HEK293T (cell line): ENCODE results near the gene NFYA.

Experiments
- CTCF ChIA-PET: fragments of 350-600 bp; formaldehyde crosslinking; extraction: SDS; loops from one replicate; lab custom pipeline; 2021; ENCODE audit warnings: antibody characterized with exemption, inconsistent platforms; lab: Yijun Ruan, JAX
- POLR2A ChIA-PET: fragments of 350-600 bp; formaldehyde crosslinking; extraction: SDS; loops from one replicate; lab custom pipeline; 2020; ENCODE audit warnings: antibody characterized with exemption, inconsistent platforms; lab: Yijun Ruan, JAX
- DNase-seq: peaks from one replicate; pipeline ENCODE4 v3.0.0; 2012; ENCODE audit warnings: mixed read lengths; ENCODE audit errors: extremely low spot score
- ARNT ChIP-seq: fragments of 450-650 bp; IDR thresholded peaks from 2 replicates; pipeline ENCODE4 v1.6.1; 2017; ENCODE audit warnings: mild to moderate bottlenecking
- BHLHE40 ChIP-seq: fragments of 450-650 bp; IDR thresholded peaks from 2 replicates; pipeline ENCODE4 v1.6.1; 2016; ENCODE audit warnings: mild to moderate bottlenecking, moderate library complexity, borderline replicate concordance
- CTBP1 ChIP-seq: fragments of 450-650 bp; IDR thresholded peaks from 2 replicates; pipeline ENCODE4 v1.6.1; 2016; ENCODE audit warnings: borderline replicate concordance
- ELF4 ChIP-seq: fragments of 450-650 bp; IDR thresholded peaks from 2 replicates; pipeline ENCODE4 v1.6.1; 2017; ENCODE audit warnings: antibody characterized with exemption
- FOXA1 ChIP-seq: fragments of 450-650 bp; IDR thresholded peaks from 2 replicates; pipeline ENCODE4 v1.6.1; 2016; ENCODE audit warnings: mild to moderate bottlenecking
- FOXK2 ChIP-seq: fragments of 450-650 bp; IDR thresholded peaks from 2 replicates; pipeline ENCODE4 v1.6.1; 2016; ENCODE audit warnings: mild to moderate bottlenecking
- FOXM1 ChIP-seq: fragments of 450-650 bp; IDR thresholded peaks from 2 replicates; pipeline ENCODE4 v1.6.1; 2017; ENCODE audit warnings: mild to moderate bottlenecking, borderline replicate concordance
- HDGF ChIP-seq: fragments of 450-650 bp; IDR thresholded peaks from 2 replicates; pipeline ENCODE4 v1.6.1; 2017; ENCODE audit warnings: antibody characterized with exemption, borderline replicate concordance
- L3MBTL2 ChIP-seq: fragments of 450-650 bp; conservative IDR thresholded peaks from 2 replicates; pipeline ENCODE4 v1.6.1; 2016; ENCODE audit warnings: mild to moderate bottlenecking
- LEF1 ChIP-seq: fragments of 450-650 bp; IDR thresholded peaks from 2 replicates; pipeline ENCODE4 v1.6.1; 2017; ENCODE audit warnings: mild to moderate bottlenecking, borderline replicate concordance
- NFRKB ChIP-seq: fragments of 450-650 bp; IDR thresholded peaks from 2 replicates; pipeline ENCODE4 v1.6.1; 2016; ENCODE audit warnings: mild to moderate bottlenecking, moderate library complexity
- SP1 ChIP-seq: fragments of 450-650 bp; IDR thresholded peaks from 2 replicates; pipeline ENCODE4 v1.6.1; 2017
- SUZ12 ChIP-seq: fragments of 450-650 bp; IDR thresholded peaks from 2 replicates; pipeline ENCODE4 v1.6.1; 2016; ENCODE audit warnings: mild to moderate bottlenecking
- TARDBP ChIP-seq: fragments of 450-650 bp; IDR thresholded peaks from 2 replicates; pipeline ENCODE4 v1.6.1; 2016
- ZNF384 ChIP-seq: fragments of 450-650 bp; IDR thresholded peaks from 2 replicates; pipeline ENCODE4 v1.6.1; 2016
- TF ChIP-seq, protein P1 (sequence below): fragments of 450-650 bp; IDR thresholded peaks from 2 replicates; pipeline ENCODE4 v1.6.1; 2016

NFYA gene

DNA sequence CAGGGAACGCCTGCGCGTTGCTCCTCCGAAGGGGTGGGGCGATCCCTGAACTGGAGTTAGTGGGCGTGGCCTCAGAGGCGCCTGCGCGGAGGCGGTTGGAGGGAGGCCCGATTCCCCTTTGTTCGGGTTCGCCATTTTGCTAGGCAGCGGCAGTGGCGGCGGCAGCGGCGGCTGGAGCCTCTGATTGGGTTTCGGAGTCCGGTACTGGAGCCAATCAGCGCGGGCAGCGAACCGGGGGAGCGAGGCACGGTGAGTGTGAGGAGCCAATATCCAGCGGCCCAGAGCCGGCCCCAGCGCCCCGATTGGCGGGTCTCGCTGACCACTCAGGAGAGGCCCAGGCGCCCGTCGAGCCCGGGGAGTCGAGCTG lies at the start of gene NFYA:
TSS of gene NFYA (plus strand) at position 139 of the 367 bp plus-strand sequence. CDS start 6,116 bp downstream, outside the sequence.
- TF ChIP-seq L3MBTL2 (no peak), CTBP1 (no peak), SUZ12 (no peak), LEF1 (no peak), NFRKB (no peak), ELF4 (no peak), FOXA1 (no peak), FOXM1 (no peak), ZNF384 (no peak), BHLHE40 (no peak), TARDBP (no peak), FOXK2 (no peak), SP1 (no peak), HDGF (peak; percentile 64; the same call in 1 of the 2 replicates), ARNT (no peak)
- TF ChIP-seq, protein P1, sequence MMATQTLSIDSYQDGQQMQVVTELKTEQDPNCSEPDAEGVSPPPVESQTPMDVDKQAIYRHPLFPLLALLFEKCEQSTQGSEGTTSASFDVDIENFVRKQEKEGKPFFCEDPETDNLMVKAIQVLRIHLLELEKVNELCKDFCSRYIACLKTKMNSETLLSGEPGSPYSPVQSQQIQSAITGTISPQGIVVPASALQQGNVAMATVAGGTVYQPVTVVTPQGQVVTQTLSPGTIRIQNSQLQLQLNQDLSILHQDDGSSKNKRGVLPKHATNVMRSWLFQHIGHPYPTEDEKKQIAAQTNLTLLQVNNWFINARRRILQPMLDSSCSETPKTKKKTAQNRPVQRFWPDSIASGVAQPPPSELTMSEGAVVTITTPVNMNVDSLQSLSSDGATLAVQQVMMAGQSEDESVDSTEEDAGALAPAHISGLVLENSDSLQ, result peak; percentile 50; the same call in 1 of the 2 replicates
- CTCF ChIA-PET, result no interaction called here
- DNase-seq, result no peak
- POLR2A ChIA-PET, result interaction anchor here (0.7 to 1.2 kb wide), 10 partner anchors 9 to 247 kb away, joined by 3 to 8 read pairs (median 4); partner anchors contain the start of gene TSPO2

DNA sequence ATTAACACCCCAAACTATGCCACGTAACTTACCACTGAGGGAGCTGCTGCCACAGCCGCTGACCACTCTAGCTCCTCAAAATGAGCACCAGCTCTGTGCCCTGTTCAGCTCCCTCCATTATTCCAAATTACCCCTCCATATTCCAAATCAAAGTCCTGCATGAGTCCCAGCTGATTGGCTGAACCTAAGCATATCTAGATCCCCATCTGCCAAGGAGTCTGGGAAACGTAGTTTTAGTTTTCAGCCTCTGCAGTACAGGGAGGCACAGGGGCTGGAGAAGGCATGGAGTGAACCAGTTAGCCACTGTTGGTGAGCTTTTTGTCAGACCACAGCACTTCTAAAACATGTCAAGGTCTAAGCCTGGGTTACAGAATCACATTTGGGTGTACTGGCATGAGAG lies 49.7 kb upstream of the NFYA start:
- POLR2A ChIA-PET, result no interaction called here
- TF ChIP-seq HDGF, result no peak
- TF ChIP-seq NFRKB, result no peak
- no peak for TF ChIP-seq ZNF384
- no peak for TF ChIP-seq CTBP1
- TF ChIP-seq SP1, result no peak
- TF ChIP-seq SUZ12, result no peak
- TF ChIP-seq ARNT, result no peak
- no peak for TF ChIP-seq FOXK2
- CTCF ChIA-PET, result interaction anchor here (0.8 to 1.1 kb wide), 2 partner anchors 23 to 127 kb away, joined by 3 to 4 read pairs; no protein-coding TSS in a partner anchor
- DNase-seq, result no peak

DNA sequence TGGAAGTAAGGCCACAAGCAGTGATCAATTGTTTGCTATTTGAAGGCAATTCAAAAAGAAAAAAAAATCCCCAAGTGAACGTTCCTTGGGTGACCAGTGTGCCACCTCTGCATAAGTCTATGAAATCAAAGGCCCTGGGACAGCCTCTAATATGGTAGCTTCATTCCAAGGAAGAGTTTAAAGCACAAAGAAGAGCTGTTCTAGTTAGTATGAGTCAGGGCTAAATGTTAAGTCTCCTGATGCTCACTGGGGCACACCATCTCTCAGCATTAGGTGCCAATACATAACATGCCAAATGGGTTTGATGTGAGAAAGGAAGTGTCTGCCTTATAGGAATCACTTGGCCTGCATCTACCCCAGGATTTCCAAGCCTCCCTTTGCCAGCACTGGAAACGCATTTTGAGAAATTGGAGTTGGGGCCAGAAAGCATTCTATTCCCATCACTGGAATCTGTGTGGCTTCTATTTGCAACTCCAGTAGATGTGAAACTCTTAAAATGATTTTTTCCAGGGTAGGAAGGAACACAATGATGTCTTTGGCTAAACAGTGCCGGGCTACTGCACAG lies 46.7 kb upstream of the NFYA start:
- ChIA-PET CTCF (interaction anchor here (2.6 kb wide), 1 partner anchor 10 kb away, joined by 12 read pairs; no protein-coding TSS in a partner anchor), POLR2A (no interaction called here)
- TF ChIP-seq CTBP1 (no peak), ELF4 (no peak), FOXA1 (no peak), TARDBP (no peak), SUZ12 (no peak), BHLHE40 (no peak), ARNT (no peak), HDGF (no peak), FOXK2 (no peak), NFRKB (no peak), ZNF384 (no peak), L3MBTL2 (no peak)
- DNase-seq, result no peak

DNA sequence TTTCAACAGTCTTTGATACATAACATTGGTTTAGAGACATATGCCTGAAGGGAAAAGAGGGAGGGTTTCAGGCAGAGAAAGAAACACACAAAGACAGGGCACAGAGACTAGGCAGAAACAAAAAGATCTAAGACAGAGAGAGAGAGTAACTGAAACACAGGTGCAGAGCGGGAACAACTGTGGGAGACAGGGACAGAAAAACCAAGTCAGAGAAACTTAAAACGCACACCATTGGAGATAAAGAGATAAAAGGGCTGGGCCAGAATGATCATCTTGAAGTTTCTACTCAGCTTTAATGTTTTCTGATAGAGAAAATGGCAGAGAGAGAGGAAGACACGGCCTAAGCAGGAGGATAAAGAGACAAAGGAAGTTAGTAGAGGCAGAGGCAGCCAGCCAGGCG lies 45.5 kb upstream of the NFYA start:
- ChIA-PET CTCF (interaction anchor here (0.7 to 2.7 kb wide), 17 partner anchors 9 to 140 kb away, joined by 3 to 14 read pairs (median 4); no protein-coding TSS in a partner anchor), POLR2A (interaction anchor here (1.0 to 2.4 kb wide), 4 partner anchors 13 to 131 kb away, joined by 3 to 13 read pairs (median 5); no protein-coding TSS in a partner anchor)
- TF ChIP-seq SP1 (no peak), HDGF (no peak)
- TF ChIP-seq, protein P1, result no peak
- DNase-seq, result no peak

DNA sequence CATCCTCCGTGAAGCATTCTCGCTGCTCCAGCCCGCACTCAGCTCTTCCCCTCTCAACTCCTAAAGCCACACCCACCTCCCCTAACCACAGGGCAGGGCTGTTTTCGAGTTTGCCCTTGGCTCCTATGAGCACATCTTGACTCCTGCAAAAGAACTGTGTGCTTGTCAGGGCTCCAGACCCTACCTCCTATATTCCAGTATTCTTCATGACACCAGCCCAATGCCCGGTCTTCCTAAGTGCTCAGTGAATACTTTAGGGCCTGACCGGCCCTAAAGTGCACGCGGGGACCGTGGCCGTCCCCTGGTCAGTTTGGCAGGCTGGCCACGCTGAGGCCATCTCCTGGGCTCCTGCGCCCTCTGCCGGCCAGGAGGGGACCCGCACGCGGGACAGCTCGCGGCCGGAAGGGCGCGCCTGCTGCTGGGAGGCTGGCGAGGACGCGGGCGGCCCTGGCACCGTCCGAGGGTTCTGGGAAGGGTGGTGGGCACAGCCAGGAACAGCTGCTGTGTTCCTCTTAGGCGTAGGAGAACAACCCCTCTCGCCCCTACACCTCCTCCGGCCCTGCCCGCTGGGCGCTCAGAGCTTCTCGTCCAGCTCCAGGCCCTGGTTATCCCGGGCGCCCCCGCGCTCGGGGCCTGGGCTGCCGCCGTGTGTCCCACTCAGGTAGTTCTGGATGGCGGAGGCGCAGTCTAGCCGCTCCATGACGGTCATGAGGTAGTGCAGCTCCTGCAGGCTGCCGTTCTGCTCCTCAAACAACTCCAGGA lies 44.8 kb upstream of the NFYA start:
- DNase-seq, result peak; percentile 86
- ChIA-PET POLR2A (interaction anchor here (1.0 to 2.4 kb wide), 5 partner anchors 12 to 132 kb away, joined by 3 to 13 read pairs (median 4); no protein-coding TSS in a partner anchor), CTCF (interaction anchor here (0.7 to 2.7 kb wide), 18 partner anchors 8 to 141 kb away, joined by 3 to 14 read pairs (median 4); partner anchors contain the start of gene UNC5CL)
- TF ChIP-seq SP1, result no peak
- peak; percentile 70 for TF ChIP-seq L3MBTL2
- TF ChIP-seq ARNT, result 0 out of 2 replicates have a peak, but pooled peaks have one; percentile 17

DNA sequence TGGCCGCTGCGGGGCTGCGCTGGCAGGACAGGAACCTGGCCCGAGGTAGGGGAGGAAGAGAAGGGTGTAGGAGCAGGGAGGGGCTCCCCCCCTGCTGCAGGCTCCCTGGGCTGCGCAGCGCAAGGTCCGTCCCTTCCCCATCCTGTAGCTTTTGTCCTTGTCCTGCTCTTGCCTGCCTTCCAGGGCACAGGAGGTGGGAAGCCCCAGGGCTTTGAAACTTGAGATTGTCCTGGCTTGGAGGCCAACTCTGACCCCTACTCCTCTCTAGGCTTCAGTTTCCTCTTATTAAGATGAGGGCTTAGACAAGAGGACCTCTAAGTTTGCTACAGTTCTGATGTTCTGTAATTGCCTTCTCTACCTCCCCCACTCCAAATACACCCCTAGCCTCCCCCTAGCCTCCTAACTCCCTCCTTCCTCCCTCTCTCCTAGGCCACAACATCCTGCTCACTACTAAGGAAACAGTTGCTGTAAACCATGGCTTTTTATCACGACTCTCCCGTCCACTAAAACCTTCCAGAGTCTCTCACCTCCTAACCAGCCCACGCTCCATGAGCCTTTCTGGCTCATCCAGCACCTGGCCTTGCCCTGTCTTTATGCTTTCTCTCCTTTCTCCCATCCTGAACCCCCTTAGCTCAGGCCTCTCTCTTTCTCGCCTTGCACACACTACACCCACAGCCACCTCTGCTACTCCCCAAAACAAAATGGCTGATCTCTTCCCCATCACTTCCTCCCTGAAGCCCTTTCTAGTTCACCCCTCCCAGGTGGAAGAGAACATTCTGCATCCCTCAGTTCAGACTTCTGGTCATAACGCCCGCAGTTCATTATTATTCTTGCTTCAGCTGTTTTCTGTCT lies 44.0 kb upstream of the NFYA start:
- CTCF ChIA-PET, result interaction anchor here (0.6 to 2.7 kb wide), 11 partner anchors 7 to 310 kb away, joined by 3 to 14 read pairs (median 5); partner anchors contain the start of gene UNC5CL
- DNase-seq, result peak; percentile 22
- POLR2A ChIA-PET, result interaction anchor here (1.2 to 2.4 kb wide), 2 partner anchors 31 to 47 kb away, joined by 3 to 13 read pairs; no protein-coding TSS in a partner anchor
- TF ChIP-seq LEF1, result no peak
- no peak for TF ChIP-seq FOXA1
- no peak for TF ChIP-seq ARNT
- no peak for TF ChIP-seq FOXK2
- no peak for TF ChIP-seq SP1
- TF ChIP-seq TARDBP, result no peak
- TF ChIP-seq ZNF384, result no peak
- no peak for TF ChIP-seq FOXM1
- no peak for TF ChIP-seq CTBP1
- no peak for TF ChIP-seq ELF4
- no peak for TF ChIP-seq NFRKB
